Cortex of kidney (tissue), 1 donor: Measurements from ENCODE around the gene LATS2.
"Not testable (repeated sequence)": the region's sequence is repeated elsewhere in the genome, so short reads cannot be mapped to it uniquely, and the experiment has no call there.

Source experiments
- DNase-seq: peaks from one replicate; lab custom pipeline; 2025; lab: John Stamatoyannopoulos, UW

Gene LATS2

GRCh38 chr13:21075379-21076249 is 14.2 kb upstream of the LATS2 start:
- no peak for DNase-seq

GRCh38 chr13:21075011-21075378 is 13.6 kb upstream of the LATS2 start:
- no peak for DNase-seq

- no peak for DNase-seq
These were observed 13.2 kb upstream of the LATS2 start for GRCh38 chr13:21074546-21074945.

- no peak for DNase-seq
These were observed 10.5 kb upstream of the LATS2 start for GRCh38 chr13:21071924-21072323.

- no peak for DNase-seq
These were observed 9.6 kb upstream of the LATS2 start for GRCh38 chr13:21071015-21071414.

- no peak for DNase-seq
These were observed 8.2 kb upstream of the LATS2 start for GRCh38 chr13:21069561-21070004.

GRCh38 chr13:21067848-21068247 is 6.5 kb upstream of the LATS2 start:
- no peak for DNase-seq

GRCh38 chr13:21066946-21067345 is 5.6 kb upstream of the LATS2 start:
- no peak for DNase-seq

GRCh38 chr13:21065686-21066085 is 4.3 kb upstream of the LATS2 start:
- no peak for DNase-seq

GRCh38 chr13:21063031-21063430 is 1.6 kb upstream of the LATS2 start:
- no peak for DNase-seq

GRCh38 chr13:21060338-21061028 is 903 bp downstream of the LATS2 start:
- DNase-seq: no peak

- no peak for DNase-seq
These were observed 1.6 kb downstream of the LATS2 start for GRCh38 chr13:21059641-21060337.

GRCh38 chr13:21058361-21058760 is 3.0 kb downstream of the LATS2 start:
- DNase-seq: no peak

- no peak for DNase-seq
These were observed 5.8 kb downstream of the LATS2 start for GRCh38 chr13:21055511-21056045.

- no peak for DNase-seq
These were observed 6.4 kb downstream of the LATS2 start for GRCh38 chr13:21055016-21055415.

GRCh38 chr13:21054313-21054712 is 7.1 kb downstream of the LATS2 start:
- DNase-seq: no peak

GRCh38 chr13:21053231-21053630 is 8.2 kb downstream of the LATS2 start:
- no peak for DNase-seq

- DNase-seq: no peak
These were observed 9.7 kb downstream of the LATS2 start for GRCh38 chr13:21051675-21052074.

- no peak for DNase-seq
These were observed 10.8 kb downstream of the LATS2 start for GRCh38 chr13:21050288-21051197.

GRCh38 chr13:21049731-21050130 is 11.7 kb downstream of the LATS2 start:
- DNase-seq: not testable (repeated sequence)
